DMS153 treated with DMSO at 0.1 percent for 48 hours (cell line): Measurements from ENCODE around the gene FBRSL1.
"Not testable (repeated sequence)": the region's sequence is repeated elsewhere in the genome, so short reads cannot be mapped to it uniquely, and the experiment has no call there.

ENCODE experiments used
- DNase-seq: peaks from one replicate; lab custom pipeline; 2025; ENCODE audit not compliant: unreplicated experiment; lab: John Stamatoyannopoulos, UW

Gene FBRSL1

GRCh38 chr12:132470397-132470796 lies 19.6 kb upstream of the FBRSL1 start:
- no peak for DNase-seq

- no peak for DNase-seq
Measured at GRCh38 chr12:132471011-132471857, 18.7 kb upstream of the FBRSL1 start.

GRCh38 chr12:132471858-132472255 lies 18.1 kb upstream of the FBRSL1 start:
- DNase-seq = no peak

- no peak for DNase-seq
Measured at GRCh38 chr12:132472386-132472785, 17.6 kb upstream of the FBRSL1 start.

- no peak for DNase-seq
Measured at GRCh38 chr12:132474237-132474741, 15.7 kb upstream of the FBRSL1 start.

- not testable (repeated sequence) for DNase-seq
Measured at GRCh38 chr12:132474799-132475303, 15.1 kb upstream of the FBRSL1 start.

- no peak for DNase-seq
Measured at GRCh38 chr12:132475304-132476037, 14.5 kb upstream of the FBRSL1 start.

- DNase-seq = no peak
Measured at GRCh38 chr12:132476038-132476414, 13.9 kb upstream of the FBRSL1 start.

- no peak for DNase-seq
Measured at GRCh38 chr12:132476421-132476820, 13.5 kb upstream of the FBRSL1 start.

- DNase-seq = no peak
Measured at GRCh38 chr12:132477017-132477702, 12.8 kb upstream of the FBRSL1 start.

GRCh38 chr12:132477703-132478432 lies 12.1 kb upstream of the FBRSL1 start:
- DNase-seq = no peak

GRCh38 chr12:132478433-132478803 lies 11.5 kb upstream of the FBRSL1 start:
- DNase-seq = no peak

- no peak for DNase-seq
Measured at GRCh38 chr12:132478845-132479244, 11.1 kb upstream of the FBRSL1 start.

- no peak for DNase-seq
Measured at GRCh38 chr12:132479291-132479690, 10.7 kb upstream of the FBRSL1 start.

- DNase-seq = no peak
Measured at GRCh38 chr12:132479938-132480622, 9.9 kb upstream of the FBRSL1 start.

GRCh38 chr12:132480623-132481132 lies 9.3 kb upstream of the FBRSL1 start:
- no peak for DNase-seq

- no peak for DNase-seq
Measured at GRCh38 chr12:132481345-132481744, 8.6 kb upstream of the FBRSL1 start.

GRCh38 chr12:132481771-132482745 lies 7.9 kb upstream of the FBRSL1 start:
- no peak for DNase-seq

- DNase-seq = no peak
Measured at GRCh38 chr12:132482771-132483170, 7.2 kb upstream of the FBRSL1 start.
